ENCODE results near the gene LAMA2. TPM values are rescaled to one million over a fixed set of nuclear protein-coding genes. Genes with fewer than 3 reads are reported as not detected.
A peak's percentile ranks its signal among the peaks of the same experiment; 100 is the strongest.

LAMA2 gene
- total RNA-seq, 1 experiment from 2014 or later, result 8.2 TPM

- no peak for ATAC-seq
- intact Hi-C loops (cut with micrococcal nuclease), result no loop called here
- Histone ChIP-seq H2AFZ (ENCODE audit: low read depth, low read length, poor library complexity, severe bottlenecking) (peak overlapping the region; percentile 66), H3K79me2 (ENCODE audit: insufficient read depth, low read length) (no peaks in the 10 kb centered on the region), H3K4me3 (replicated peaks in 1 of 2; ENCODE audit: low read depth in 1 of 2, low read length in 2 of 2) (no peak overlapping the region), H4K20me1 (ENCODE audit: insufficient read depth) (no peaks in the 10 kb centered on the region), H3K9me2 (ENCODE audit: insufficient read depth) (no peaks in the 10 kb centered on the region), H3K9me3 (ENCODE audit: control insufficient read depth in 1 of 2, insufficient read depth in 1 of 2, low read depth in 1 of 2, low read length in 2 of 2) (no peaks in the 10 kb centered on the region), H3K36me3 (ENCODE audit: control insufficient read depth in 1 of 2, insufficient read depth in 2 of 2, low read length in 2 of 2) (no peaks in the 10 kb centered on the region), H3K9ac (ENCODE audit: low read length) (no peak overlapping the region), H3K27ac (ENCODE audit: low read depth, low read length) (no peak overlapping the region), H3K4me2 (ENCODE audit: low read length) (no peak overlapping the region), H3K27me3 (ENCODE audit: insufficient read depth, low read length) (no peaks in the 10 kb centered on the region), H3K4me1 (ENCODE audit: control insufficient read depth in 1 of 2, insufficient read depth in 2 of 2, low read length in 2 of 2) (peaks cover 5 to 8% of the 10 kb centered on the region in 2 experiments; a peak in 3 of 4 replicates)
- TF ChIP-seq EZH2phosphoT487 (IDR thresholded peaks at IDR 0.05; ENCODE audit: borderline replicate concordance) (no peak), CEBPB (IDR thresholded peaks at IDR 0.05; ENCODE audit: low read depth) (peak; percentile 49)
- DNase-seq (ENCODE audit: low read depth, low spot score), result no peak
- ChIA-PET POLR2A (no interaction called here), RAD21 (ENCODE audit: low non-redundant PET in 1 of 2, low total read pairs in 2 of 2, uncharacterized antibody in 2 of 2, unreplicated experiment in 2 of 2) (no interaction called here), CTCF (no interaction called here)
- no TSS peak for BruUV-seq (replicated peaks)
These were observed 435.2 kb downstream of the LAMA2 start for GRCh38 chr6:129317931-129318820.

DNA sequence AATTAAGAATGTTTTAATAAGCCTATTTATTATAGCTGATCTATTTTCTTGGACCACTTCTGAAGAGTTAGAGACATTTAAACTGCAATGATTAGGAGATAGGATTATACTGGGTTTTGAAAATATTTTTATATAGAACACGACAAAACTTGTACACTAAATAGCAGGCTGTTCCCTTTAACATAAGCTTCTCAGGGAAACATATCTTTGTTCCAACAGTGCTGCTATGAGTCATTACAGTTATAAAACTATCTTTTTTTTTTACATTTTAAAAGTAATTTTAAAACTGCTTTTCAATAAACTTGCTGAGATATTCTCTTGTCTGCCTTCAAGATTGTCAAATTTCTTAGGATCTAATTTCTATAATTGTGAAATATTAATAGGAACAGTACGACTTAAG is 438.0 kb downstream of the LAMA2 start:
- no peaks in the 10 kb centered on the region for H3K36me3 ChIP-seq (ENCODE audit: control insufficient read depth in 1 of 2, insufficient read depth in 2 of 2, low read length in 2 of 2)
- RAD21 ChIA-PET (ENCODE audit: low non-redundant PET in 1 of 2, low total read pairs in 2 of 2, uncharacterized antibody in 2 of 2, unreplicated experiment in 2 of 2), result no interaction called here
- no peaks in the 10 kb centered on the region for H3K9me2 ChIP-seq (ENCODE audit: insufficient read depth)
- no peaks in the 10 kb centered on the region for H3K79me2 ChIP-seq (ENCODE audit: insufficient read depth, low read length)
- H3K4me2 ChIP-seq (ENCODE audit: low read length), result no peak overlapping the region
- no TSS peak for BruUV-seq (replicated peaks)
- intact Hi-C loops (cut with micrococcal nuclease), result no loop called here
- H3K9me3 ChIP-seq (ENCODE audit: control insufficient read depth in 1 of 2, insufficient read depth in 1 of 2, low read depth in 1 of 2, low read length in 2 of 2), result no peaks in the 10 kb centered on the region
- POLR2A ChIA-PET, result no interaction called here
- no peaks in the 10 kb centered on the region for H3K27me3 ChIP-seq (ENCODE audit: insufficient read depth, low read length)
- no peak for ATAC-seq
- H3K9ac ChIP-seq (ENCODE audit: low read length), result no peak overlapping the region
- peak overlapping the region; percentile 42 for H2AFZ ChIP-seq (ENCODE audit: low read depth, low read length, poor library complexity, severe bottlenecking)
- H3K4me3 ChIP-seq (replicated peaks in 1 of 2; ENCODE audit: low read depth in 1 of 2, low read length in 2 of 2), result no peak overlapping the region
- DNase-seq (ENCODE audit: low read depth, low spot score), result no peak
- H3K27ac ChIP-seq (ENCODE audit: low read depth, low read length), result no peak overlapping the region
- no peaks in the 10 kb centered on the region for H4K20me1 ChIP-seq (ENCODE audit: insufficient read depth)
- H3K4me1 ChIP-seq (ENCODE audit: control insufficient read depth in 1 of 2, insufficient read depth in 2 of 2, low read length in 2 of 2), result peaks cover 0 to 4% of the 10 kb centered on the region in 2 experiments; a peak in 1 of 4 replicates
- CTCF ChIA-PET, result no interaction called here
- no peak for TF ChIP-seq YY1 (IDR thresholded peaks at IDR 0.05; ENCODE audit: extremely low read depth, insufficient replicate concordance, low read depth, low read length)
- TF ChIP-seq ZFX (IDR thresholded peaks at IDR 0.05), result no peak
- TF ChIP-seq CEBPB (IDR thresholded peaks at IDR 0.05; ENCODE audit: low read depth), result no peak
- TF ChIP-seq CBX3 (IDR thresholded peaks at IDR 0.05; ENCODE audit: low read depth), result no peak
- TF ChIP-seq FOSL1 (IDR thresholded peaks at IDR 0.05; ENCODE audit: low read depth), result no peak
- TF ChIP-seq, protein P1, sequence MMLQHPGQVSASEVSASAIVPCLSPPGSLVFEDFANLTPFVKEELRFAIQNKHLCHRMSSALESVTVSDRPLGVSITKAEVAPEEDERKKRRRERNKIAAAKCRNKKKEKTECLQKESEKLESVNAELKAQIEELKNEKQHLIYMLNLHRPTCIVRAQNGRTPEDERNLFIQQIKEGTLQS (IDR thresholded peaks at IDR 0.05), result no peak
- TF ChIP-seq, protein P2, sequence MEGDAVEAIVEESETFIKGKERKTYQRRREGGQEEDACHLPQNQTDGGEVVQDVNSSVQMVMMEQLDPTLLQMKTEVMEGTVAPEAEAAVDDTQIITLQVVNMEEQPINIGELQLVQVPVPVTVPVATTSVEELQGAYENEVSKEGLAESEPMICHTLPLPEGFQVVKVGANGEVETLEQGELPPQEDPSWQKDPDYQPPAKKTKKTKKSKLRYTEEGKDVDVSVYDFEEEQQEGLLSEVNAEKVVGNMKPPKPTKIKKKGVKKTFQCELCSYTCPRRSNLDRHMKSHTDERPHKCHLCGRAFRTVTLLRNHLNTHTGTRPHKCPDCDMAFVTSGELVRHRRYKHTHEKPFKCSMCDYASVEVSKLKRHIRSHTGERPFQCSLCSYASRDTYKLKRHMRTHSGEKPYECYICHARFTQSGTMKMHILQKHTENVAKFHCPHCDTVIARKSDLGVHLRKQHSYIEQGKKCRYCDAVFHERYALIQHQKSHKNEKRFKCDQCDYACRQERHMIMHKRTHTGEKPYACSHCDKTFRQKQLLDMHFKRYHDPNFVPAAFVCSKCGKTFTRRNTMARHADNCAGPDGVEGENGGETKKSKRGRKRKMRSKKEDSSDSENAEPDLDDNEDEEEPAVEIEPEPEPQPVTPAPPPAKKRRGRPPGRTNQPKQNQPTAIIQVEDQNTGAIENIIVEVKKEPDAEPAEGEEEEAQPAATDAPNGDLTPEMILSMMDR (IDR thresholded peaks at IDR 0.05 in 2 of 3, conservative IDR thresholded peaks at IDR 0.05 in 1 of 3; ENCODE audit: borderline replicate concordance in 1 of 3, insufficient read depth in 1 of 3, low read depth in 2 of 3, low read length in 2 of 3), result no peak
- TF ChIP-seq POLR2A (IDR thresholded peaks at IDR 0.05; ENCODE audit: borderline replicate concordance, extremely low read depth, insufficient read depth, insufficient read length), result no peak
- TF ChIP-seq EZH2phosphoT487 (IDR thresholded peaks at IDR 0.05; ENCODE audit: borderline replicate concordance), result no peak
- TF ChIP-seq MAX (IDR thresholded peaks at IDR 0.05), result no peak
- no peak for TF ChIP-seq SRF (IDR thresholded peaks at IDR 0.05; ENCODE audit: low read depth)
- TF ChIP-seq RAD21 (IDR thresholded peaks at IDR 0.05; ENCODE audit: low read depth), result no peak
- TF ChIP-seq SIN3A (IDR thresholded peaks at IDR 0.05; ENCODE audit: low read depth), result no peak
- no peak for TF ChIP-seq SP1 (IDR thresholded peaks at IDR 0.05; ENCODE audit: low read depth)
- TF ChIP-seq JUND (IDR thresholded peaks at IDR 0.05), result no peak
- no peak for TF ChIP-seq ZBTB33 (IDR thresholded peaks at IDR 0.05; ENCODE audit: extremely low read depth, insufficient replicate concordance, low read length)
- no peak for TF ChIP-seq EGR1 (IDR thresholded peaks at IDR 0.05; ENCODE audit: low read depth)
